ENCODE data around the gene CCDC116. TPM values are rescaled to one million over a fixed set of nuclear protein-coding genes. Genes with fewer than 3 reads are reported as not detected.

The CCDC116 gene
- total and polyA plus RNA-seq, 10 of the 15 experiments (the other 5 are each of a cell fraction or from before 2014, with no cell fraction given): 0.04 to 0.18 (median 0.04) TPM; not detected in 6

- peaks cover 9 to 15% of the 10 kb centered on the region in 2 experiments; a peak in 3 of 4 replicates for H3K36me3 ChIP-seq (ENCODE audit: control insufficient read depth in 2 of 2, insufficient read depth in 2 of 2, low read length in 1 of 2)
- TF ChIP-seq CHD2 (IDR thresholded peaks at IDR 0.05; ENCODE audit: borderline replicate concordance, low read depth, low read length): 0 out of 2 replicates have a peak, but pooled peaks have one; percentile 38
- TF ChIP-seq CEBPB (IDR thresholded peaks at IDR 0.05; ENCODE audit: borderline replicate concordance in 1 of 2, low read depth in 2 of 2, low read length in 2 of 2): 0 out of 4 replicates have a peak, but pooled peaks of 1 of the 2 experiments have one; percentile 38
- no peak for TF ChIP-seq NFYB (IDR thresholded peaks at IDR 0.05; ENCODE audit: insufficient read depth, low read depth, low read length)
- TF ChIP-seq REST (IDR thresholded peaks at IDR 0.05; ENCODE audit: low read depth, low read length): no peak
- TF ChIP-seq PBX3 (IDR thresholded peaks at IDR 0.05; ENCODE audit: insufficient replicate concordance, low read depth, low read length): no peak
- TF ChIP-seq SREBF1 (IDR thresholded peaks at IDR 0.05; ENCODE audit: low read length): no peak
- no peak for TF ChIP-seq ZBTB4 (CRISPR knock-in tag; IDR thresholded peaks at IDR 0.05)
- no peak for TF ChIP-seq SP1 (IDR thresholded peaks at IDR 0.05; ENCODE audit: low read depth, low read length)
These were observed 44.6 kb upstream of the CCDC116 start for GRCh38 chr22:21587803-21588611.

More at GRCh38 chr22:21587803-21588611, 44.6 kb upstream of the CCDC116 start:
- H3K4me1 ChIP-seq (ENCODE audit: control insufficient read depth, insufficient read depth, low read length): peaks cover 26% of the 10 kb centered on the region
- peak overlapping the region; percentile 41; the same call in 1 of the 2 replicates for H3K4me3 ChIP-seq
- no peaks in the 10 kb centered on the region for H3K27me3 ChIP-seq (replicated peaks in 1 of 2; ENCODE audit: control insufficient read depth in 2 of 2, insufficient read depth in 2 of 2, low read length in 1 of 2)
- peak overlapping the region; percentile 49 for H3K27ac ChIP-seq (ENCODE audit: control insufficient read depth, insufficient read depth)
- peak; percentile 78 for DNase-seq (ENCODE audit: low read depth, low spot score)
- H3K9me3 ChIP-seq (replicated peaks; ENCODE audit: control insufficient read depth, insufficient read depth, low read length): no peaks in the 10 kb centered on the region
- ATAC-seq: peak; percentile 98
- intact Hi-C loops (cut with micrococcal nuclease; ENCODE audit: unreplicated experiment): loop anchor here (2.0 to 10.0 kb wide), 2 partner anchors 17 to 57 kb away; partner anchors contain the start of gene SDF2L1
- no peak overlapping the region for H3K9ac ChIP-seq (ENCODE audit: control insufficient read depth, insufficient read depth, low read length)
- FAIRE-seq: peak; percentile 98
- peak overlapping the region; percentile 81 for H3K4me2 ChIP-seq (ENCODE audit: control insufficient read depth, insufficient read depth)
- ChIA-PET CTCF (interaction anchor here (0.6 to 2.0 kb wide), 8 partner anchors 15 to 146 kb away, joined by 3 to 9 read pairs (median 4); partner anchors contain the start of genes SDF2L1 and YDJC), POLR2A (interaction anchor here (0.6 to 3.0 kb wide), 10 partner anchors 9 to 248 kb away, joined by 3 to 14 read pairs (median 5); partner anchors contain the start of gene SDF2L1), RAD21 (ENCODE audit: unreplicated experiment) (interaction anchor here (0.7 to 3.2 kb wide), 8 partner anchors 13 to 1731 kb away, joined by 3 to 15 read pairs (median 4); partner anchors contain the start of genes SDF2L1 and UBE2L3), SMC1A (ENCODE audit: uncharacterized antibody, unreplicated experiment) (interaction anchor here (0.5 to 2.6 kb wide), 11 partner anchors 9 to 153 kb away, joined by 3 to 11 read pairs (median 4); partner anchors contain the start of gene YDJC)
- no TSS peak for BruUV-seq (replicated peaks)
- no peak overlapping the region for H2AFZ ChIP-seq (ENCODE audit: control insufficient read depth, low read depth, low read length)
- 32% methylated on average over 4 of the region's 4 CpGs for WGBS (ENCODE audit: insufficient coverage, insufficient replicate concordance, low lambda C conversion rate, missing lambda C conversion rate)
- peaks cover 75% of the 10 kb centered on the region for H3K79me2 ChIP-seq (ENCODE audit: control insufficient read depth, insufficient read depth, low read length)
- peaks cover 21% of the 10 kb centered on the region for H4K20me1 ChIP-seq (ENCODE audit: control insufficient read depth, insufficient read depth)
- in situ Hi-C loops (cut with MboI): no loop called here
